ENCODE results near the gene CDH24. TPM values are rescaled to one million over a fixed set of nuclear protein-coding genes. Genes with fewer than 3 reads are reported as not detected.
A peak's percentile ranks its signal among the peaks of the same experiment; 100 is the strongest.

Gene CDH24
- total RNA-seq, 1 experiment from 2014 or later = 9.1 TPM

DNA sequence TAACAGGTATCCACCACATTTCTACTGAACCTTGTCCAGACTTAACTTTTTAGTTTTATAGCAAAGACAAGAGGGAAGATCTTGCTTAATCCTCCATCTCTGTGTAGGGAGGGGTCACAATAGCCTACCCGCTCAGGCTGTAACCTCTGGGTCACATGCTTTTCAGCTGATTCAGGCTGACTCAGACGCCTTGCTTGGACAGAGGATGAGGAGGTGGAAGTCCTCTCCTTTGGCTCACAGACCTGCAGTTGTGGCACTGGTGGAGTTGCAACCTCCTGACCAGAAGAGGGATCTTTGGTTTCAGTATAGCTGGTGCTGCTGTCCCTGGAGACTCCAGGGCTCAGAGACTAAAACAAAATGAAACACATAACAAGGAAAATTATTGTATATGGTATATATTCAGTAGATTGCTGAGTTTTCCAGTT, 21.4 kb upstream of the CDH24 start:
- H3K36me3 ChIP-seq = peaks cover 90% of the 10 kb centered on the region

DNA sequence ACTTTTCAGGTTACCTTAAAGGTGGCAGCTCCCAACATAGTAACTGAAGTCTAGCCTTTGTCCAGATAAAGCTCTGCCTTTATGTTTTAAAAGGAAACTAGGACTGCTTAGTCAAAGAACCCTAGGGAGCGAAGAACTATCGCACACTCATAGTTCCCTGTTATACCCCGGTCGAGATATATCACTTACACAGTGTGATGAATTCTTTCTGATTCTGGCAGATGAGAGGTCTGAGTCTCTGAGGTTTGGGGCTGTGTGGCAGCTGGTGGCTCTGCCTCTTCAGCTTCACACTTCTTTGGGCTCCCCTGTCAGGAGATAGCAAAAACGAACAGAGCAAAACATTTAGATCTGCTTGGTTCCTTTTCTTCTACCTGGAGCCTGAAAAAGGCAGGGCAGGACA, 20.6 kb upstream of the CDH24 start:
- DNase-seq (ENCODE audit: low read depth in 1 of 2, low spot score in 2 of 2) = no peak
- Histone ChIP-seq H3K4me3 (no peak overlapping the region), H3K27me3 (replicated peaks) (no peaks in the 10 kb centered on the region), H3K9me3 (replicated peaks) (no peaks in the 10 kb centered on the region), H3K36me3 (peaks cover 89% of the 10 kb centered on the region), H3K27ac (peak overlapping the region; percentile 32), H3K4me1 (replicated peaks) (peaks cover 22% of the 10 kb centered on the region)

More for the DNA sequence above, 21.4 kb upstream of the CDH24 start:
- Histone ChIP-seq H3K9me3 (replicated peaks) (no peaks in the 10 kb centered on the region), H3K27ac (peak overlapping the region; percentile 45), H3K4me1 (replicated peaks) (peaks cover 22% of the 10 kb centered on the region), H3K4me3 (no peak overlapping the region), H3K27me3 (replicated peaks) (no peaks in the 10 kb centered on the region)
- DNase-seq (ENCODE audit: low read depth in 1 of 2, low spot score in 2 of 2) = peak; percentile 65 to 82

DNA sequence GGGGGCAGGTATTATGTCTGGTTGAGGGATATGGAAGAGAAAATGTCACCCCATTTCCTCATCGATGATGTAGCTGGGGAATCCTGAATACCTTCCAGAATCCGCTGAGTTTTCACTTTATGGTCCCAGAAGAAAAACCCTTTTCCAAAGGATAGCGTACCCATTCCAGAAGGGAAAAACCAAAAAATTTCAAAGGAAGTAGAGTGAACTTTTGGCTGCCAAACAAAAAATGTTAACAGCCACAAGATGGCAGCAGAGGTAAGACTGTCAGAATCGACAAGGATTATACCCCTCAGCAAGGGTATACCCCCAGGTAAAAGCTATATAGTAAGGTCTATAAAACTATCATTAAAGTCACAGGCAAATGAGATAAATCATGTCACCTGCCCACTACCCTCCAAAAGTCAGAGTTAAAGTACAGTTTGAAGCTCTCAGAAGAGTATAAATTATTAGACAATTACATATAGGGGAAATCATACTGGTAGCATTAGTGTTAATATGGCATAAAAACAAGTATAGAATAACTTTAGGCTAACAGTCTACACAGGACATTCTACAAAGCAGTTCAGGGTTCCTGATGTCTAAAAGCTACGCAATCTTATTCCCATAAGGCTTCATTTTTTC, 19.6 kb upstream of the CDH24 start:
- Histone ChIP-seq H3K9me3 (replicated peaks) (no peaks in the 10 kb centered on the region), H3K27me3 (replicated peaks) (no peaks in the 10 kb centered on the region), H3K4me3 (no peak overlapping the region), H3K4me1 (replicated peaks) (peaks cover 27% of the 10 kb centered on the region), H3K36me3 (peaks cover 94% of the 10 kb centered on the region), H3K27ac (no peak overlapping the region)
- peak in 1 of 2 experiments; percentile 17 for DNase-seq (ENCODE audit: low read depth in 1 of 2, low spot score in 2 of 2)

DNA sequence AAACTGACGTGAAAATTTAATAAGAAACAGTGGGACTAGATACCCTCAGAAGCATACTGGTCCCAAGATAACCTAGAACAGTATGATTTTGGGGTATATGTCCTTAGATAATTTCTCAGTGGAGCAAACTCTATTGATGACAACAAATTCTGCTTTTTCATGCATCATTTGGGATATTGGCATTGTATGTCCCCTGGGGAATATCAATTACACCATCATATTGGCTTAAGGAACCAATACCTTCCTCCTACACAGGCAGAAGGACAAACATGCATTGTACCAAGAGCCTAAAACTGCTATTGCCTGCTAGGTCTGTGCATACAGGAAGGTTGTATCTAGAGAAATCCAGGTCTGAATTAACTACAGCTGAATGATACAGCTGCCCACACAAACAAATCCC, 17.6 kb upstream of the CDH24 start:
- Histone ChIP-seq H3K36me3 (peaks cover 89% of the 10 kb centered on the region), H3K27ac (no peak overlapping the region), H3K27me3 (replicated peaks) (no peaks in the 10 kb centered on the region), H3K4me1 (replicated peaks) (peaks cover 37% of the 10 kb centered on the region), H3K9me3 (replicated peaks) (no peaks in the 10 kb centered on the region), H3K4me3 (no peak overlapping the region)
- no peak for DNase-seq (ENCODE audit: low read depth in 1 of 2, low spot score in 2 of 2)

DNA sequence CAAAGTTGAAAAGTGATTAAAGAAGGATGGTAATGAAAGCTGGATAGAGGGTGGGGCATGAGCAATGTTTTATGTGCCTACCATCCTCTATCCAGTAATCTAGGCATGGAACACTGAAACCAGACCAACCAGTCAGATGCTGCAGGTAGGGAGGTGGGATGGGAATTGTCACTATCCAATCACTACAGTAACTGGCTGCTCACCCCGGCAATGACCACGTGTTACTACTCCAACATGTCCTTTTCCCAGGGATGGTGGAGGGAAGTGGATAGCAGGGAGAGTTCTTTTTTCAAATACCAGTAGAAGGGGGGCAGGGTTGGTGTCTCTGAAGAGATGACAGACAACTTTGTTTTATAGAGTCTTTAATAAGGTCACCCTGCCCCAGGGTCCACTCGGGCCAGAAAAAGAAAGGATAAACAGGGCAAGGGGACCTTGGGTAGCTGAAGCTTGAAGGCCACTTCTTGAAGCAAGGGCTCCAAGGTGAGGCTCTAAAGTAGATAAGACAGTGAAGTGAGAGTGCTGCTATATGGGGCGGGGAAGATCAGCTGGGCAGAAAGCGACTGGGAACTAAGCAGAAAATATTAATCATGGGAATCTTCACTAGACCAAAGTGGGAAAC, 14.7 kb upstream of the CDH24 start:
- Histone ChIP-seq H3K36me3 (peaks cover 84% of the 10 kb centered on the region), H3K27me3 (replicated peaks) (no peaks in the 10 kb centered on the region), H3K4me3 (peak overlapping the region; percentile 53), H3K27ac (peak overlapping the region; percentile 42; the same call in 1 of the 2 replicates), H3K9me3 (replicated peaks) (no peaks in the 10 kb centered on the region), H3K4me1 (replicated peaks) (peaks cover 16% of the 10 kb centered on the region)
- DNase-seq (ENCODE audit: low read depth in 1 of 2, low spot score in 2 of 2) = no peak

DNA sequence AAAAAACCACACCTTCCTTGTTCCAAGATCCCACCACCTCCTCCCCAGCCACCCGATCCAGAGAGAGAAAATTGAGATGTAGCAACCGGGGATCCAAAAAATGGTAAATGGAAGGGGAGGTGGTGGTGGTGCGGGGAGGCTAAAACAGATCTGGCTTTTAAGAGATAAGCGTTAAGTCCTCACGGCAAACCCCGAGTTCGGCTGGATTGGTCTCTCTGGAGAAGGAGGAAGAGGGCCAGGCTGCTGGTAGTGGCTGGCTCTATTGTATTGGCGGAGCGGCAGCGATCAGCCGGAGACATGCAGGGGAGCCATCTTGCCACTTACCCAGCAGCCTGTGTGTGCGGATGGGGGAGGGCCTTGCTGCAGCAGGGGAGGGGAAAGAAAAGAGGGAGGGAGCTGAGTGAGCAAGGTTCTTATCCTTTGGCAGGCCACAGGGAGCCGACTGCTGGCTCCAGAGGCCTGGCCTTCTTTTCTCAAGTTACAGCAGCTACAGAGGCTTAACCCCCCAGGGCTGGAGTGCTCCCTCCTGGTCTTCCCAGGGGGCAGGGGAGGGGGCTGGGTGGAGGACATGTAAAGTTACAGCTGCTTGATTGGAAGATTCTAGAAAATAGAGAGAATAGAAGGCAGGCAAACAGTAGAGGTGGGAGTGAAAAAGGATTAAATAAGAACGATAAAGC, 14.1 kb upstream of the CDH24 start:
- Histone ChIP-seq H3K36me3 (peaks cover 82% of the 10 kb centered on the region), H3K27ac (peak overlapping the region; percentile 42), H3K9me3 (replicated peaks) (no peaks in the 10 kb centered on the region), H3K27me3 (replicated peaks) (no peaks in the 10 kb centered on the region), H3K4me1 (replicated peaks) (peaks cover 16% of the 10 kb centered on the region), H3K4me3 (peak overlapping the region; percentile 53)
- DNase-seq (ENCODE audit: low read depth in 1 of 2, low spot score in 2 of 2) = peak; percentile 73 to 83

DNA sequence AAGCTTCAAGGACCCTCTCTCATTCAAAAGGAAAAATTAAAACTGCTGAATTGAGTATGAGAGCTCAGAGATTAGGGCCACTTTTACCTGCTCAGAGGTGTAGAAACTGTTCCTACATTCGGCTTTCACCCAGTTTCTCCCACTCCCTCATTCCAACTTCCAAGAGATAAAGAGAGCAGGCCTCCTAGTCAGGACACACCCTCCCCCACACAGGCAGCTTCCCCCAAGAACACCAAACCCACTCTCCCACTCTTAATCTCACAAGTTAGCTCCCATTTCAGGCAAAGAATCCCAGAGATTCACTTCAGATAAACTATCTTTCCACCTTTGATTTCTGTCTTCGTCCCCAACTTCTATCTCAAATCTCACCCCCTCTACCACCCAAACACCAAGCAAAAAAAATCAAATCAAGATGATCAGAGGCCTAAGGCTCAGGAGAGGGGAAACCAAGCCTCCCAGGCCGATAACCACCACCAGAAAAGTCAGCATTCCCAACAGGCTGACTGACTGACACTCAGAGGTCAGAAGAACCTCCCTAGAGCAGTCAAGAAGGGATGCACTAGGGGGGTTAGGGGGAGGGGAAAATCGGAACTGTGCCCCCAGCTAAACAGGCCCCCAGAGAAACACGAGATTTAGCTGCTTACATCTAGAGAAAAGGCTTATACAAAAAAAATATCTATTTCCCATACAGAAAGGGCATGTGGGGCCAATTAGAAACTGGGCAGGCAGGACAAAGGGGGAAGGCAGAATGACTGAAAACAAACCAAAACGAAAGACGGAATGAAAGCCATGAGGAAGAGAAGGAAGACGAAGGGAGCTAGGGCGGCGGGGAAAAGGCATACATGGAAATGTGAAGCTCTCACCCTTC, 13.2 kb upstream of the CDH24 start:
- peak in 1 of 2 experiments; percentile 23 for DNase-seq (ENCODE audit: low read depth in 1 of 2, low spot score in 2 of 2)
- H3K4me3 ChIP-seq = peak overlapping the region; percentile 53
- peaks cover 16% of the 10 kb centered on the region for H3K4me1 ChIP-seq (replicated peaks)
- no peaks in the 10 kb centered on the region for H3K27me3 ChIP-seq (replicated peaks)
- peak overlapping the region; percentile 42 for H3K27ac ChIP-seq
- H3K9me3 ChIP-seq (replicated peaks) = no peaks in the 10 kb centered on the region
- peaks cover 82% of the 10 kb centered on the region for H3K36me3 ChIP-seq

DNA sequence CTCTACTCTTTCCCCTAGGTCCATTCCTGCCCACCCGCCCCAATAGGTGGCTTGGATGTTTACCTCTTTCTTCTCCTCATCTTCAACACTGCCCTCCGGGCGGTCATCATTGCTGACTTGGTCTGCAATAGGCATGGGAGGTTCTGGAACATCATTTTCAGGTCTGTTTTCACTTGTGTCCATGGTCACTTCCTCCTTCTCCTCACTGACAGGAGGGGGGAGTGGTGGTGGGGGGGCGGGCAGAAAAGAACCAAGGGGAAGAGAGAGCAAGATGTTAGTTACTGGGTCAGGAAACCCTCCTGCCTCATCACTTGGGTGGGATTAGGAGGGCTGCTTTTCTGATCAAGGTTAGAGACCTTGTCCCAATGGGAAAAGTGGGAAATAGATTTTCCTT, 12.1 kb upstream of the CDH24 start:
- no peak for DNase-seq (ENCODE audit: low read depth in 1 of 2, low spot score in 2 of 2)
- Histone ChIP-seq H3K27me3 (replicated peaks) (no peaks in the 10 kb centered on the region), H3K4me3 (no peak overlapping the region), H3K4me1 (replicated peaks) (peaks cover 16% of the 10 kb centered on the region), H3K27ac (no peak overlapping the region), H3K36me3 (peaks cover 84% of the 10 kb centered on the region), H3K9me3 (replicated peaks) (no peaks in the 10 kb centered on the region)

DNA sequence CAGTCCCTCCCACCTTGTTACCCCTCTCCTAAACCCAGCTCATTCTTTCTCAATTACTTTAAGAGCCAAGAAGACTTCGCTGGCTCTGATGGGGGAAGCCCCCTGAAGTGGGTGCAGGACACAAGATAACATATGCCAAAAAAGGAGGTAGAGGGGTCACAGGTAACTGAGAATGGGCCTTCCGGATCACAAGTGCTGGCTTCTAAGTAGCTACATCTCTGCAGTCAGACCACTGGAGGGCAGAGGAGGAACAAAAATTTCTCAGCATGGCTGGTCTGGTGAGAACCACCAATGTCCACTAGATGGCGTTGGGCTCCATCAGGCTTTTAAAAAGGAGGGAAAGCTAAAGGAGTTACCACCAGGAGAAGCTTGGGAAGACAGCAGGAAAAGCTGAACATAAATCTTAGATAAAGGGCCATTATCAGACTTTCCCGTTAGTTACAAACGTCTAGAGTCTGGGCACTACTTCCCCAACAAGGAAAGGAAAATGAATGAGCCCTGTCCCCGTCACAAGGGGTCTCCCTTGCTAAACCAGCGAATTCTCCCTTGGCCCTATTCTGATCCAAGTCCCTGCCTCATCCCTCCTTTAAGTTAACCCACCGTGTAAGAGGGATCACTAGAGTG, 11.6 kb upstream of the CDH24 start:
- peaks cover 16% of the 10 kb centered on the region for H3K4me1 ChIP-seq (replicated peaks)
- H3K36me3 ChIP-seq = peaks cover 85% of the 10 kb centered on the region
- no peak overlapping the region for H3K4me3 ChIP-seq
- DNase-seq (ENCODE audit: low read depth in 1 of 2, low spot score in 2 of 2) = peak; percentile 86 to 88
- no peaks in the 10 kb centered on the region for H3K9me3 ChIP-seq (replicated peaks)
- no peak overlapping the region for H3K27ac ChIP-seq
- no peaks in the 10 kb centered on the region for H3K27me3 ChIP-seq (replicated peaks)

DNA sequence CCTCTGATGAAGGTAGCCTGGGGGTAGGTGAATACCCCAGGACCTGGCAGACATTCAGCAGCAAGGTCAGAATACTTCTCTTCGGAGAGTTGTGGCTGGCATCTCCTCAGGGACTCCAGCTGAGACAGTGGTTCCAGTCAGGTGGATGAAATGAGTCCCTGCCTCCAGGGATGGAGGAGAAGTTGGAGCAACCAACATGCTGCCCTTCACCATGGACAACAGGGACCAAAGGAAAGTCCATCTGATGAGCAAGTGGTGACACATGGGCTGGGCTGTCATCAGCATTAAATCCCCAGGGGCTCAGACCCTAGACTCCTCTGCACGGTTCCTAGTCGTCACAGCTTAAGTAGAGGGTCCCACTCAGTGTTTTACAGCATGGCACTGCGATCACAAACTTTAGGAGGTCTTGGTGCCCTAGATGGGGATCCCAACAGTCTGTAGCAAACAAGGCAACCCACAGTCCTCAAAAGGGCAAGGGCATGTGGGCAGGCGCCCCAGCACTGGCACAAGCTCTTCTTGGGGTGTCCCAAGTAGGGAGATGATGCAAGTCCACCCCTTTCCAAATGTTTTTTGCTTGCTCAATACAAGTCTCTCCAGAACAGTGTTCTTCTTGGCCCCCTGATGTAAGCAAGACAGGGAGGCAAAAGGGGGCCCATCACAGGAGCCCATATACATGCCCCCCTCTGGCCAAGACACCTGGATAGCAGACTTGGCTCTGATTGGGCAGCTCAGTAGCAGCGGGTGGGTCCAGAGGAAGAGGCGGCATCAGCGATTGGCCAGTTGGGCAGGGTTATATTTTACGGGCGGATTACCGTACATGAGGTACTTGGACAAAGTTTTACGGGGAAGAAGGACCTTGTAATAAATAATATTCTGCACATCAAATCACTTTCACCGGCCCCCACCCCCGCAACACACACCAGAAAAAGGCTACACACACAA, 10.8 kb upstream of the CDH24 start:
- Histone ChIP-seq H3K4me1 (replicated peaks) (peaks cover 18% of the 10 kb centered on the region), H3K4me3 (no peak overlapping the region), H3K27me3 (replicated peaks) (no peaks in the 10 kb centered on the region), H3K27ac (no peak overlapping the region), H3K36me3 (peaks cover 88% of the 10 kb centered on the region), H3K9me3 (replicated peaks) (no peaks in the 10 kb centered on the region)
- no peak for DNase-seq (ENCODE audit: low read depth in 1 of 2, low spot score in 2 of 2)

DNA sequence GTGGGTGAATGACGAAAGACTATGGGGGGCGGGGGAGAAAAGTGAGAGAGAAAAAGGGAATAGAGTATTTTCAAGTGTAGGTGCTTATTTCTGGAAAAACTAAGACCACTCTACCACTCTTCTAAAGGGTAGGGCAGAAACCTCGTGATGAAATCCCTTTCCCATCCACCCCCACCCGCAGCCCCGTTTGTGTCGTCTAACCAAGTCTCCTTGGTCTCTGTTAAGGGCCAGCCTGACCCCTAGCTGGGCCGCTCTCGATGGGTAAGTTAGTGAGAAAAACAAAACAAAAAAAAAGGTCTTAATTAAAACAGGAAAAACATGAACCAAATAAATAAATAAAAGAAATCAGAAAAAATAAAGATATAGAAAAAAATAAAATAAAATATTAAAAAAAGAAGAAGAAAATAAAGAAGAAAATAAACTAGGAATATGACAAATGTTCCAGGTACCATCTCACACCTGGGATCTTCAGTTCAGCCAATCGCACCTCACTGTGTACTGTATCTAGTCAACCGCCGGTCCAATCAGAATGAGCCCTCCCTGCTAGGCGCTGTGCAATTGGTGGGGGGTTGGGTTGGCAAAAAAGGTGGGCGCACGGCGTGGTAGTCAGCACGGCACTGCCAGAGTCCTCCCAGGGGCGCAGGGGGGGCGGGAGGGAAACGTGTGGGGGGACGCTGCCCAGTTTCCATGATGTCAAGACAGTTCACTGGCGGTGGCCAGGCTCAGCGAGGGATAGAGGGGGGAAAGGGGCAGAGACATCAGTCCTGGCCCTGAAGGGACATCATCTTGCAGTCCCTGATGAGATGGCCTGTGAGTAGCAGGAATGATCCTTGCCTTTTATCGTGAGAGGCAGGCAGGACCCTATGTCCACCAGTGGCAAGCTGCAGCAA, 9.8 kb upstream of the CDH24 start:
- Histone ChIP-seq H3K27me3 (replicated peaks) (no peaks in the 10 kb centered on the region), H3K36me3 (peaks cover 88% of the 10 kb centered on the region), H3K4me1 (replicated peaks) (peaks cover 25% of the 10 kb centered on the region), H3K4me3 (no peak overlapping the region), H3K27ac (no peak overlapping the region), H3K9me3 (replicated peaks) (no peaks in the 10 kb centered on the region)
- no peak for DNase-seq (ENCODE audit: low read depth in 1 of 2, low spot score in 2 of 2)

DNA sequence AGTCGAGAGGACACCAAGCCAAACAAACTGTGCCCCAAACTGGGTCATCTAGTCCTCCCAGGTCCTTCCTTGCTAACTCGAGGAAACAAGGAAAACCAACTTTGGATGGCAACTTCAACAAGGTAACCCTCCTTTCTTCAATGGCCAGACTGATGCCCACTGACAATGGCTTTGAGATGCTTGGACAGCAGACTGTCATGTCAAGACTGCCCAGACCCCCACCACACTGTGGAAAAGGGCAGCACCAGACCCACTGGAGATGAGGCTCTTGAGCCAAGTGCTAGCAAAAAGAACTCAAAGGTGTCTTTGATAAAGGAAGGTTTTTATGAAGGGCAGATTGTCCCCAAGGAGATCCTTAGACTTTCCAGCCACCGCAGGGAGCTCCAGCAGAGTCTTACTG, 9.0 kb upstream of the CDH24 start:
- Histone ChIP-seq H3K27me3 (replicated peaks) (no peaks in the 10 kb centered on the region), H3K4me1 (replicated peaks) (peaks cover 26% of the 10 kb centered on the region), H3K4me3 (no peak overlapping the region), H3K9me3 (replicated peaks) (no peaks in the 10 kb centered on the region), H3K36me3 (peaks cover 91% of the 10 kb centered on the region), H3K27ac (no peak overlapping the region)
- no peak for DNase-seq (ENCODE audit: low read depth in 1 of 2, low spot score in 2 of 2)

Measured in SJSA1 (cell line).